Pancreas (tissue), 10 donors: ENCODE measurements around the gene SERPINB1. TPM values are rescaled to one million over a fixed set of nuclear protein-coding genes. Genes with fewer than 3 reads are reported as not detected.
"Not testable (repeated sequence)": the region's sequence is repeated elsewhere in the genome, so short reads cannot be mapped to it uniquely, and the experiment has no call there.

Experiments
- ATAC-seq, 4 donors: fragments of 200-7000 bp; cut with Tn5 transposase; one replicate each; pipeline versions ENCODE4 v1.8.0 to v1.9.1; 2020; ENCODE audit warnings: mild to moderate bottlenecking in 4 of 4, moderate library complexity in 4 of 4
- DNase-seq, 6 donors: peaks; one replicate each; pipeline ENCODE4 v3.0.0-alpha.2; 2020
- FAIRE-seq: peaks from 2 replicates; lab custom pipeline; 2012; peaks lifted over from hg19 to GRCh38; lab: Jason Lieb, UNC
- H3K27ac ChIP-seq, 4 donors: fragments of 200-600 bp; sonication (generic); 1 replicate in 3 of 4; 2 replicates in 1 of 4; pipeline versions ENCODE4 v1.5.0 to v1.8.0; 2020
- H3K27me3 ChIP-seq, 4 donors: fragments of 200-600 bp; one replicate each; pipeline ENCODE4 v1.8.0; 2021
- H3K36me3 ChIP-seq, 3 donors: fragments of 200-600 bp; sonication (generic) in 1 of 3; one replicate each; pipeline versions ENCODE4 v1.5.0 to v1.8.0; 2020 to 2021
- H3K4me1 ChIP-seq, 3 donors: fragments of 200-600 bp; one replicate each; pipeline ENCODE4 v1.8.0; 2021
- H3K4me3 ChIP-seq, 4 donors: fragments of 200-600 bp; sonication (generic) in 2 of 4; one replicate each; pipeline versions ENCODE4 v1.5.0 to v1.8.0; 2020 to 2021
- H3K9me3 ChIP-seq, 4 donors: fragments of 200-600 bp; one replicate each; pipeline ENCODE4 v1.8.0; 2021
- WGBS, 2 donors: extraction: QIAGEN DNeasy Blood & Tissue Kit; methylation state at CpG; one replicate each; pipeline ENCODE4 v1.1.7; 2013; 5-methylcytosine and 5-hydroxymethylcytosine counted together
- intact Hi-C, 3 donors: fragments of 100-400 bp; cut with DNase I; formaldehyde crosslinking; loops; one replicate each; pipeline versions ENCODE4 v1.11.1 to v1.14.2; 2022
- polyA plus RNA-seq, 2 donors: library from polyadenylated mRNA; stranded (reverse); fragments of 200-250 nt; gene quantifications; one replicate each; pipeline ENCODE4 v1.2.3, GENCODE V29; 2013
- total RNA-seq, 6 donors: library from RNA; stranded (reverse); fragmentation: NEBNext Ultra II Directional in 4 of 6; extraction: Animal tissue kit (Norgen Biotek cat#: 25700) in 4 of 6; gene quantifications; one replicate each; pipeline versions ENCODE4 v1.2.1 to v1.2.4, GENCODE V29; 2021 to 2023
- TF ChIP-seq, protein P1 (sequence below), 4 donors: fragments of 200-600 bp; sonication (generic) in 3 of 4; IDR thresholded peaks; one replicate each; pipeline versions ENCODE4 v1.5.0 to v1.8.0; 2021; ENCODE audit warnings: antibody characterized with exemption in 4 of 4
- donor health status: healthy with polysubstance abuse.
- donor health status: DM: no; HTN: no; CAD: no; lungs with moderate emphysema.
- donor health status: DM: no; HTN: no; CAD: no.
- donor health status: control.
- donor health status: control.
- donor health status: Bipolar disorder and iron deficiency.
- donor health status: DM: yes; HTN: yes; CAD: no.
- donor health status: DM: no; HTN: no; CAD: no.
- donor health status: DM: no; HTN: no; CAD: no.
- donor health status: DM: yes; HTN: yes; CAD: no.

SERPINB1 gene
- total and polyA plus RNA-seq, 8 donors, result 68.1 to 285 (median 157) TPM

- H3K9me3 ChIP-seq, result no peaks in the 10 kb centered on the region
- H3K4me3 ChIP-seq, result no peak overlapping the region
- intact Hi-C loops, result no loop called here
- TF ChIP-seq, protein P1, sequence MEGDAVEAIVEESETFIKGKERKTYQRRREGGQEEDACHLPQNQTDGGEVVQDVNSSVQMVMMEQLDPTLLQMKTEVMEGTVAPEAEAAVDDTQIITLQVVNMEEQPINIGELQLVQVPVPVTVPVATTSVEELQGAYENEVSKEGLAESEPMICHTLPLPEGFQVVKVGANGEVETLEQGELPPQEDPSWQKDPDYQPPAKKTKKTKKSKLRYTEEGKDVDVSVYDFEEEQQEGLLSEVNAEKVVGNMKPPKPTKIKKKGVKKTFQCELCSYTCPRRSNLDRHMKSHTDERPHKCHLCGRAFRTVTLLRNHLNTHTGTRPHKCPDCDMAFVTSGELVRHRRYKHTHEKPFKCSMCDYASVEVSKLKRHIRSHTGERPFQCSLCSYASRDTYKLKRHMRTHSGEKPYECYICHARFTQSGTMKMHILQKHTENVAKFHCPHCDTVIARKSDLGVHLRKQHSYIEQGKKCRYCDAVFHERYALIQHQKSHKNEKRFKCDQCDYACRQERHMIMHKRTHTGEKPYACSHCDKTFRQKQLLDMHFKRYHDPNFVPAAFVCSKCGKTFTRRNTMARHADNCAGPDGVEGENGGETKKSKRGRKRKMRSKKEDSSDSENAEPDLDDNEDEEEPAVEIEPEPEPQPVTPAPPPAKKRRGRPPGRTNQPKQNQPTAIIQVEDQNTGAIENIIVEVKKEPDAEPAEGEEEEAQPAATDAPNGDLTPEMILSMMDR (IDR thresholded peaks at IDR 0.05), result no peak
- DNase-seq (no peak), FAIRE-seq (no peak), ATAC-seq (no peak)
- 88% methylated on average over 2 of the region's 2 CpGs for WGBS, 2 donors
- no peaks in the 10 kb centered on the region for H3K4me1 ChIP-seq
- no peaks in the 10 kb centered on the region for H3K36me3 ChIP-seq
- no peak overlapping the region for H3K27ac ChIP-seq
- no peaks in the 10 kb centered on the region for H3K27me3 ChIP-seq
Observed at GRCh38 chr6:2883673-2884072, 42.0 kb upstream of the SERPINB1 start.

DNA sequence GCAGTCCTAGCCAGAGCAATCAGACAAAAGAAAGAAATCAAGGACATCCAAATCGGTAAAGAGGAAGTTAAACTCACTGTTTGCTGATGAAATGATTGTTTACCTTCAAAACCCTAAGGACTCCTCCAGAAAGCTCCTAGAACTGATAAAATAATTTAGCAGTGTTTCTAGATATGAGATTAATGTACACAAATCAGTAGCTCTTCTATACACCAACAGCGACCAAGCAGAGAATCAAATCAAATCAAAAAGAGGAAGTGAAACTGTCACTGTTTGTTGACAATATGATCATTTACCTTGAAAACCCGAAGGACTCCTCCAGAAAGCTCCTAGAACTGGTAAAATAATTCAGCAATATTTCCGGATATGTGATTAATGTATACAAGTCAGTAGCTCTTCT, 39.8 kb upstream of the SERPINB1 start:
- TF ChIP-seq, protein P1 (IDR thresholded peaks at IDR 0.05), result no peak
- 32 to 37% methylated on average over 4 of the region's 4 CpGs for WGBS, 2 donors
- H3K27me3 ChIP-seq, result no peaks in the 10 kb centered on the region

DNA sequence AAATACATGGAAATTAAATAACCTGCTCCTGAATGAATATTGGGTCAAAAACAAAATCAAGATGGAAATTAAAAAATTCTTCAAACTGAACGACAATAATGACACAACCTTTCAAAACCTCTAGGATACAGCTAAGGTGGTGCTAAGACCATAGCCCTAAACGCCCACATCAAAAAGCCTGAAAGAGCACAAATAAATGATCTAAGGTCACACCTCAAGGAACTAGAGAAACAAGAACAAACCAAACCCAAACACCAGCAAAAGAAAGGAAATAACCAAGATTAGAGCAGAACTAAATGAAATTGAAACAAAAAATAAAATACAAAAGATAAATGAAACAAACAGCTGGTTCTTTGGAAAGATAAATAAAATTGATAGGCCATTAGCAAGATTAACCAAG, 38.5 kb upstream of the SERPINB1 start:
- H3K9me3 ChIP-seq, H3K4me3 ChIP-seq, H3K27me3 ChIP-seq, ATAC-seq, H3K4me1 ChIP-seq, intact Hi-C loops, FAIRE-seq, H3K36me3 ChIP-seq, H3K27ac ChIP-seq, DNase-seq: not testable (repeated sequence)
- WGBS, 2 donors, result 74 to 81% methylated on average over 2 of the region's 2 CpGs

More for the DNA sequence above, 39.8 kb upstream of the SERPINB1 start:
- intact Hi-C loops, result no loop called here
- no peak for DNase-seq
- H3K4me3 ChIP-seq, result no peak overlapping the region
- no peaks in the 10 kb centered on the region for H3K36me3 ChIP-seq
- no peaks in the 10 kb centered on the region for H3K9me3 ChIP-seq
- peaks cover 0 to 6% (median 0%) of the 10 kb centered on the region in 3 donors for H3K4me1 ChIP-seq
- ATAC-seq, result no peak
- H3K27ac ChIP-seq, result no peak overlapping the region
- FAIRE-seq, result no peak

DNA sequence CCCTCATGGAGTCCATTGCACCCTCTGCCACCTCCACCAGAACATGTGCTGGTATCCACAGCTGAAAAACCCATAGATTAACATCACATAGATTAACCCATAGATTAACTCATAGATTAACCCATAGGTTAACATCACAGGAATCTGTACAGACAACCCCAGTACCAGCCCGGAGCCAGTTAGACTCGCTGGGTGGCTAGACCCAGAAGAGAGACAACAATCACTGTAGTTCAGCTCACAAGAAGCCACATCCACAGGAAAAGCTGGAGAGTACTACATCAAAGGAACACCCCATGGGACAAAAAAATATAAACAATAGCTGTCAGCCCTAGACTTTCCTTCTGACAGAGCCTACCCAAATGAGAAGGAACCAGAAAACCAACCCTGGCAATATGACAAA, 36.3 kb upstream of the SERPINB1 start:
- no peaks in the 10 kb centered on the region for H3K36me3 ChIP-seq
- FAIRE-seq, result no peak
- H3K4me3 ChIP-seq, result no peak overlapping the region
- TF ChIP-seq, protein P1 (IDR thresholded peaks at IDR 0.05), result no peak
- no peak for ATAC-seq
- H3K27ac ChIP-seq, result peak overlapping the region in 1 of 4 donors; percentile 83
- intact Hi-C loops, result no loop called here
- DNase-seq, result no peak
- 84 to 88% methylated on average over 2 of the region's 2 CpGs for WGBS, 2 donors
- no peaks in the 10 kb centered on the region for H3K27me3 ChIP-seq
- H3K4me1 ChIP-seq, result peaks cover 0 to 9% (median 0%) of the 10 kb centered on the region in 3 donors
- H3K9me3 ChIP-seq, result no peaks in the 10 kb centered on the region

DNA sequence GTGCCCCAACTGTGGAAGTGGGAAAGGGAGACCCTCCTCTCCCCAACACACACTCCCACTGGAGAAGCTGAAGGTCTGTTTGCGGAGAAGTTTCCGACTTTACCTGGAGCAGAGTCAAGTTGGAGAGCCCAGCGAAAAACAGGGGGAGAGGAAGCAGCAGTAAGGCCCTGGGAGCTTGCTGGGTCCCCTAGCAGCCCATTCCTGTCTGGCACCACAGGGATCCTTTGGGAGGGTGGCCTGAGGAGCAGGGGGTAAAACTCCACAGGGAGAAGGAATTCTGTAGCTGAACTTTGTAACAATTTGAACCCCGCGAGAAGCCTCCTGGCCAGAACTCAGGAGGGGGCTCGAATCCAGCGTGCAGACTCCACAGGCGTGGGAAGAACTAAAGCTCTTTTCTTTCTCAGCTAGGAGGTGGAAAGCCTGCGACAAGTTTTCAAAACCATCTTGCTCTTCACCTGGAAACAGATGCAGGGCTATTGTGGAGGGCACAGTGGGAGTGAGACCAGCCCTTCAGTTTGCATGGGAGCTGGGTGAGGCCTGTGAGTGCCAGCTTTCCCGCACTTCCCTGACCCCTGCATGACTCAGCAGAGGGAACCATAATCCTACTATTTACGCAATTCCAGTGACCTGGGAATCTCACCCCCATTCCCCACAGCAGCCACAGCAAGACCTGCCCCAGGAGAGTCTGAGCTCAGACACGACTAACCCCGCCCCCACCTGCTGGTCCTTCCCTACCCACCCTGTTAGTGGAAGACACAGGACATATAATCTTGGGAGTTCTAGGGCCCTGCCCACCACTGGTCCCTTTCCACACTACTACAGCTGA, 35.6 kb upstream of the SERPINB1 start:
- TF ChIP-seq, protein P1 (IDR thresholded peaks at IDR 0.05), result no peak
- 74 to 86% methylated on average over 13 of the region's 13 CpGs for WGBS, 2 donors
- no peak for FAIRE-seq
- peaks cover 0 to 9% (median 0%) of the 10 kb centered on the region in 3 donors for H3K4me1 ChIP-seq
- peak overlapping the region; percentile 49 to 88 (median 78) for H3K27ac ChIP-seq
- ATAC-seq, result no peak
- H3K4me3 ChIP-seq, result no peak overlapping the region
- H3K27me3 ChIP-seq, result no peaks in the 10 kb centered on the region
- H3K36me3 ChIP-seq, result no peaks in the 10 kb centered on the region
- intact Hi-C loops, result no loop called here
- DNase-seq, result no peak
- no peaks in the 10 kb centered on the region for H3K9me3 ChIP-seq
